Embryonic facial prominence (tissue), 1 donor: Measurements from ENCODE around the gene SRM.

Source experiments
- DNase-seq: peaks from one replicate; pipeline ENCODE4 v3.0.0-alpha.2; 2016; ENCODE audit errors: extremely low spot score

Gene SRM

GRCh38 chr1:11013160-11013531 lies 46.7 kb downstream of the SRM start:
- DNase-seq = no peak

DNA sequence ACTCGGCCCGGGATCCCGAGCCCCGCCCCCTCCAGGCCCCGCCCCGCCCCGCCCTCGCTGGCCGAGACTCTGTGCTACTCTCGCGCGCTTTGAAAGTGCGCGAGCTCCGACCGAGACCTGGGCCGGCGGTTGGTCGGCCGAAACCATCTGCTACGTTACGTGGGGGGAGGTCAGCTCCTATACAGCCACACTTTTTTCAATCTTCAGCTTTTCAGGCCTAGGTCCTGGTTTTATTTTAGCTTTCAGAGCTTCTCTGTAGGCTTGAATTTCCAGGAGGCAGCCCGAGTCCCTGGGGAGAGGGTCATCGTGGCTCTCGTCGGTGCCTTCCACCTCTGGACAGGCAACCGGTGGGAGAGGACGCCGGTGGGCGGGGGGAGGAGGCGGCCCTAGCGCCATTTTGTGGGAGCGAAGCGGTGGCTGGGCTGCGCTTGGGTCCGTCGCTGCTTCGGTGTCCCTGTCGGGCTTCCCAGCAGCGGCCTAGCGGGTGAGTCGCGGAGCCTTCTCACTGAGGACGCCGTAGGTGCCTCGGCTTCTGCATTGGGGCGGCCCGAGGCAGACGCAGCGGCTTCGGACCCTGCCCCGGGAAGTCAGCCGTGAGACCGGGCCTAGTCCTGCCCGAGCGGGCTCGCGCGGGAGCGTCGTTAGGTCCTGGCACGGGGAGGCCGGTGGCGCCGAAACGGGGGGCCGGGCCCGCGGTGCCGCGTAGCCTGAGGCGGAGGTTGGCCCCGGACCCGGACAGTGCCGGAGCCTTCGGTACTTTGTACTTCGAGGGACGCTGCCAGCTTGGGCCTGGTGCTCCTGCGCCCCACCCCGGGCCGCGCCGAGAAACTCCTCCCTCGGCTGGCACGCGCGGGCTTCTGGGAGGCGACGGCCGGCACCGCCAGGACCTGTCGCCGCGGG lies 47.3 kb downstream of the SRM start, which contains the start of gene TARDBP:
Gene TARDBP, plus strand, starts transcription at position 395 of the 900 bp plus-strand sequence. CDS start 1,074 bp downstream, outside the sequence.
- DNase-seq = peak; percentile 85
